Colonic mucosa (tissue), 4 donors: Measurements from ENCODE around the gene PACSIN1. TPM values are rescaled to one million over a fixed set of nuclear protein-coding genes. Genes with fewer than 3 reads are reported as not detected.
A peak's percentile ranks its signal among the peaks of the same experiment; 100 is the strongest.

Experiments
- DNase-seq: peaks from one replicate; pipeline ENCODE4 v3.0.0-alpha.2; 2020
- H3K27ac ChIP-seq: fragments of 200-600 bp; one replicate; pipeline ENCODE4 v1.8.0; 2021
- H3K27me3 ChIP-seq: fragments of 200-600 bp; one replicate; pipeline ENCODE4 v1.8.0; 2021
- H3K36me3 ChIP-seq: fragments of 200-600 bp; one replicate; pipeline ENCODE4 v1.8.0; 2021
- H3K4me1 ChIP-seq: fragments of 200-600 bp; one replicate; pipeline ENCODE4 v1.8.0; 2021; ENCODE audit warnings: mild to moderate bottlenecking
- H3K4me3 ChIP-seq: fragments of 200-600 bp; one replicate; pipeline ENCODE4 v1.8.0; 2021
- H3K9ac ChIP-seq, 2 donors: one replicate each; pipeline ENCODE4 v1.7.0; 2013; ENCODE audit warnings: control low read depth in 2 of 2, low read depth in 2 of 2, low read length in 2 of 2
- H3K9me3 ChIP-seq: fragments of 200-600 bp; one replicate; pipeline ENCODE4 v1.8.0; 2021
- CTCF ChIP-seq: fragments of 200-600 bp; IDR thresholded peaks from one replicate; pipeline ENCODE4 v1.8.0; 2022; ENCODE audit warnings: antibody characterized with exemption, mild to moderate bottlenecking
- intact Hi-C: fragments of 100-400 bp; cut with DNase I; formaldehyde crosslinking; loops from one replicate; pipeline ENCODE4 v1.14.1; 2022
- total RNA-seq, 2 donors: library from RNA; stranded (reverse); fragmentation: NEBNext Ultra II Directional in 1 of 2; extraction: Animal tissue kit (Norgen Biotek cat#: 25700) in 1 of 2; gene quantifications; one replicate each; pipeline ENCODE4 v1.2.1, GENCODE V29; 2021
- donor health status: healthy.
- donor health status: DM: no; HTN: no; CAD: no.
- donor health status: DM: no; HTN: no; CAD: no.

PACSIN1 gene
- total RNA-seq, 2 donors from 2014 or later, result 0.05 to 0.37 TPM

- TF ChIP-seq CTCF, result no peak
- H3K9ac ChIP-seq, result peak overlapping the region; percentile 53 to 76
- H3K27ac ChIP-seq, result no peak overlapping the region
- H3K27me3 ChIP-seq, result no peaks in the 10 kb centered on the region
- no peaks in the 10 kb centered on the region for H3K4me1 ChIP-seq
- intact Hi-C loops, result no loop called here
- H3K36me3 ChIP-seq, result no peaks in the 10 kb centered on the region
- H3K4me3 ChIP-seq, result peak overlapping the region; percentile 37
- DNase-seq, result no peak
- H3K9me3 ChIP-seq, result no peaks in the 10 kb centered on the region
Measured at GRCh38 chr6:34554291-34555006, 88.6 kb downstream of the PACSIN1 start.

- H3K4me1 ChIP-seq, result no peaks in the 10 kb centered on the region
- peak overlapping the region; percentile 49 for H3K27ac ChIP-seq
- no peak for TF ChIP-seq CTCF
- intact Hi-C loops, result no loop called here
- no peaks in the 10 kb centered on the region for H3K36me3 ChIP-seq
- no peaks in the 10 kb centered on the region for H3K9me3 ChIP-seq
- no peaks in the 10 kb centered on the region for H3K27me3 ChIP-seq
- H3K9ac ChIP-seq, result peak overlapping the region; percentile 53 to 76
- peak overlapping the region; percentile 37 for H3K4me3 ChIP-seq
- no peak for DNase-seq
Measured at GRCh38 chr6:34555007-34555322, 89.1 kb downstream of the PACSIN1 start.

GRCh38 chr6:34555328-34555727 is 89.5 kb downstream of the PACSIN1 start:
- Histone ChIP-seq H3K9me3 (no peaks in the 10 kb centered on the region), H3K4me1 (no peaks in the 10 kb centered on the region), H3K4me3 (peak overlapping the region; percentile 37), H3K27ac (peak overlapping the region; percentile 49), H3K27me3 (no peaks in the 10 kb centered on the region), H3K9ac (peak overlapping the region; percentile 53 to 76), H3K36me3 (no peaks in the 10 kb centered on the region)
- DNase-seq, result no peak
- intact Hi-C loops, result no loop called here
- TF ChIP-seq CTCF, result no peak

GRCh38 chr6:34556031-34556471 is 90.2 kb downstream of the PACSIN1 start, which contains the start of gene SPDEF:
Gene SPDEF (minus strand): TSS chr6:34556329. CDS start chr6:34544455, 11,874 bp downstream.
- Histone ChIP-seq H3K9me3 (no peaks in the 10 kb centered on the region), H3K27ac (peak within 1 kb of the TSS; percentile 49), H3K9ac (peak within 1 kb of the TSS; percentile 53 to 76), H3K27me3 (no peaks in the 10 kb centered on the region), H3K4me3 (peak within 1 kb of the TSS; percentile 37), H3K4me1 (no peaks in the 10 kb centered on the region), H3K36me3 (no peaks in the 10 kb centered on the region)
- peak; percentile 56 for DNase-seq
- TF ChIP-seq CTCF, result no peak
- intact Hi-C loops, result no loop called here

- H3K27me3 ChIP-seq, result no peaks in the 10 kb centered on the region
- H3K36me3 ChIP-seq, result no peaks in the 10 kb centered on the region
- no peaks in the 10 kb centered on the region for H3K4me1 ChIP-seq
- no peak for TF ChIP-seq CTCF
- intact Hi-C loops, result no loop called here
- no peak overlapping the region for H3K4me3 ChIP-seq
- no peak overlapping the region for H3K27ac ChIP-seq
- DNase-seq, result no peak
- H3K9me3 ChIP-seq, result no peaks in the 10 kb centered on the region
- peak overlapping the region in 1 of 2 donors; percentile 31 for H3K9ac ChIP-seq
Measured at GRCh38 chr6:34556493-34556892, 90.6 kb downstream of the PACSIN1 start.
